ENCODE data around the gene CD6. TPM values are rescaled to one million over a fixed set of nuclear protein-coding genes. Genes with fewer than 3 reads are reported as not detected.
A peak's percentile ranks its signal among the peaks of the same experiment; 100 is the strongest.

CD6 gene
- total and polyA plus RNA-seq, 2 experiments from 2014 or later: 0.03 TPM; not detected in 1

DNA sequence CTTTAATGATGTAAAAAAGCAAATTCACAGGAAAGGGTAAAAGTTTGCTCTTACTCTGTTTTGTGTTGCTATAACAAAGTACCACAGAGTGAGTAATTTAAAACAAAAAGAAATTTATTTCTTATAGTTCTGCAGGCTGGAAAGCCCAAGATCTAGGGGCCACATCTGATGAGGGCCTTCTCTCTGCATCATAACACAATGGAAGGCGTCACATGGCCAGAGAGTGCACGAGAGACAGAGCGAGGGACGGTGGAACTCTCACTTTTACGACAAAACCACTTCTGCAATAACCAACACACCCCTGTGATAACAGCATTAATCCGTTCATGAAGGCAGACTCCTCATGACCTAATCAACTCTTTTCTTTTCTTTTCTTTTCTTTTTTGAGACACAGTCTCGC is 31.1 kb downstream of the CD6 start:
- WGBS (ENCODE audit: low lambda C conversion rate, missing lambda C conversion rate): 77% methylated on average over 7 of the region's 7 CpGs

DNA sequence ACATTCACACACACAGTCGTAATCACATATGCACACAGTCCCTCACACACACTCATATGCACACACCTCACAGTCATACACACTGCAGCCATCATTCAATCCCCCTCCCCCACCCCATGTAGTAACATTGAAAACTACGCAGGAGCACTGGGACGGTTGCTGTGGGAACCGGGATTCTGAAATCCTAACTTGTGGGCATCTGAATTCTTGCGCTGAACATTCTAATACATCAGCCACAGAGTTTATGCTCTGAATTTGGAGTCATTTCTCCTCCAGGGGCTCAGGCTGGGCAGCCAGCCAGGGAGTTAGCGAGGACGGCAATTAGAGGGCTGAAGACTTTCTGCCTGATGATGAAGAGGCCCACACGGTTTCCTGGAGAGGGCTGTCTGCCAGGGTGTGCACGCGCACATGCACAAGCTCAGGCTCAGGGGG is 32.7 kb downstream of the CD6 start:
- peak; percentile 36 for DNase-seq (ENCODE audit: low spot score)
- Histone ChIP-seq H3K9me3 (ENCODE audit: low read depth) (no peaks in the 10 kb centered on the region), H3K4me3 (no peak overlapping the region), H3K79me2 (no peaks in the 10 kb centered on the region), H3K4me1 (ENCODE audit: insufficient read depth) (peaks cover 11% of the 10 kb centered on the region), H2AFZ (no peak overlapping the region), H3K27me3 (peaks cover 20% of the 10 kb centered on the region), H3K27ac (peak overlapping the region; percentile 24), H3K9me2 (replicated peaks; ENCODE audit: insufficient read depth) (no peaks in the 10 kb centered on the region), H4K20me1 (ENCODE audit: insufficient read depth, poor library complexity, severe bottlenecking) (no peaks in the 10 kb centered on the region), H3K36me3 (replicated peaks; ENCODE audit: insufficient read depth, low read depth) (no peaks in the 10 kb centered on the region), H3K4me2 (no peak overlapping the region)
- TF ChIP-seq EZH2phosphoT487 (IDR thresholded peaks at IDR 0.05; ENCODE audit: low read depth, severe bottlenecking, unreplicated experiment) (no peak), EZH2 (IDR thresholded peaks at IDR 0.05; ENCODE audit: borderline replicate concordance) (no peak)
- TF ChIP-seq, protein P1, sequence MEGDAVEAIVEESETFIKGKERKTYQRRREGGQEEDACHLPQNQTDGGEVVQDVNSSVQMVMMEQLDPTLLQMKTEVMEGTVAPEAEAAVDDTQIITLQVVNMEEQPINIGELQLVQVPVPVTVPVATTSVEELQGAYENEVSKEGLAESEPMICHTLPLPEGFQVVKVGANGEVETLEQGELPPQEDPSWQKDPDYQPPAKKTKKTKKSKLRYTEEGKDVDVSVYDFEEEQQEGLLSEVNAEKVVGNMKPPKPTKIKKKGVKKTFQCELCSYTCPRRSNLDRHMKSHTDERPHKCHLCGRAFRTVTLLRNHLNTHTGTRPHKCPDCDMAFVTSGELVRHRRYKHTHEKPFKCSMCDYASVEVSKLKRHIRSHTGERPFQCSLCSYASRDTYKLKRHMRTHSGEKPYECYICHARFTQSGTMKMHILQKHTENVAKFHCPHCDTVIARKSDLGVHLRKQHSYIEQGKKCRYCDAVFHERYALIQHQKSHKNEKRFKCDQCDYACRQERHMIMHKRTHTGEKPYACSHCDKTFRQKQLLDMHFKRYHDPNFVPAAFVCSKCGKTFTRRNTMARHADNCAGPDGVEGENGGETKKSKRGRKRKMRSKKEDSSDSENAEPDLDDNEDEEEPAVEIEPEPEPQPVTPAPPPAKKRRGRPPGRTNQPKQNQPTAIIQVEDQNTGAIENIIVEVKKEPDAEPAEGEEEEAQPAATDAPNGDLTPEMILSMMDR (IDR thresholded peaks at IDR 0.05; ENCODE audit: poor library complexity): no peak
- WGBS (ENCODE audit: low lambda C conversion rate, missing lambda C conversion rate): 62% methylated on average over 10 of the region's 10 CpGs

More for the DNA sequence above, 31.1 kb downstream of the CD6 start:
- Histone ChIP-seq H3K9me3 (ENCODE audit: low read depth) (no peaks in the 10 kb centered on the region), H3K4me3 (no peak overlapping the region), H3K9me2 (replicated peaks; ENCODE audit: insufficient read depth) (no peaks in the 10 kb centered on the region), H3K27ac (no peak overlapping the region), H3K36me3 (replicated peaks; ENCODE audit: insufficient read depth, low read depth) (no peaks in the 10 kb centered on the region), H3K4me1 (ENCODE audit: insufficient read depth) (peaks cover 11% of the 10 kb centered on the region), H3K79me2 (no peaks in the 10 kb centered on the region), H3K4me2 (no peak overlapping the region), H2AFZ (no peak overlapping the region), H3K27me3 (peaks cover 5% of the 10 kb centered on the region), H4K20me1 (ENCODE audit: insufficient read depth, poor library complexity, severe bottlenecking) (no peaks in the 10 kb centered on the region)
- TF ChIP-seq EZH2 (IDR thresholded peaks at IDR 0.05; ENCODE audit: borderline replicate concordance) (no peak), EZH2phosphoT487 (IDR thresholded peaks at IDR 0.05; ENCODE audit: low read depth, severe bottlenecking, unreplicated experiment) (no peak)
- TF ChIP-seq, protein P1 (IDR thresholded peaks at IDR 0.05; ENCODE audit: poor library complexity): no peak
- no peak for DNase-seq (ENCODE audit: low spot score)

DNA sequence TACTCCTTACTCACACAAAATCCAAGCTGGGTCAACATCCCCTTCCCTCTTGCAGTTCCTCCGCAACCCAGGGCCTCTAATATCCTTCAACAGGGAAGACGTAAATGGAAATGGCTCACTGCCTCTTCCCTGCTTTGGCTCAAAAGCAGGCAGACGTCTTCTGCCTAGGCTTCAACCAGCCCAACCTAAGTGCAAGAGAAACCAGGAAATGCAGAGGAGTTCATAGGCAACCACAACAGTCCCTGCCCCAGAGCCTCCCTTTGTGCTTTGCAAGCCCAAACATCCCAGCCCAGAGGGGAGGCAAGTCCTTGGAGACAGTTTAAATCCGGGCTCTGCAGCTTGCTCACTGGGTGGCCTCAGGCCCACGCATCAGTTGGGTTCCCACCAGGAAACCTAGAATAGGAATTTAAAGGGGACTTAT is 33.3 kb downstream of the CD6 start:
- peaks cover 11% of the 10 kb centered on the region for H3K4me1 ChIP-seq (ENCODE audit: insufficient read depth)
- no peak overlapping the region for H2AFZ ChIP-seq
- no peak overlapping the region for H3K4me3 ChIP-seq
- H3K9me2 ChIP-seq (replicated peaks; ENCODE audit: insufficient read depth): no peaks in the 10 kb centered on the region
- no peaks in the 10 kb centered on the region for H4K20me1 ChIP-seq (ENCODE audit: insufficient read depth, poor library complexity, severe bottlenecking)
- no peak for DNase-seq (ENCODE audit: low spot score)
- 56% methylated on average over 5 of the region's 5 CpGs for WGBS (ENCODE audit: low lambda C conversion rate, missing lambda C conversion rate)
- H3K27me3 ChIP-seq: peaks cover 20% of the 10 kb centered on the region
- no peaks in the 10 kb centered on the region for H3K9me3 ChIP-seq (ENCODE audit: low read depth)
- no peaks in the 10 kb centered on the region for H3K36me3 ChIP-seq (replicated peaks; ENCODE audit: insufficient read depth, low read depth)
- TF ChIP-seq, protein P1 (IDR thresholded peaks at IDR 0.05; ENCODE audit: poor library complexity): no peak
- TF ChIP-seq EZH2phosphoT487 (IDR thresholded peaks at IDR 0.05; ENCODE audit: low read depth, severe bottlenecking, unreplicated experiment) (no peak), EZH2 (IDR thresholded peaks at IDR 0.05; ENCODE audit: borderline replicate concordance) (no peak)
- no peaks in the 10 kb centered on the region for H3K79me2 ChIP-seq
- no peak overlapping the region for H3K4me2 ChIP-seq
- peak overlapping the region; percentile 24 for H3K27ac ChIP-seq
